ENCODE data around the gene ATP2C1.

DNA sequence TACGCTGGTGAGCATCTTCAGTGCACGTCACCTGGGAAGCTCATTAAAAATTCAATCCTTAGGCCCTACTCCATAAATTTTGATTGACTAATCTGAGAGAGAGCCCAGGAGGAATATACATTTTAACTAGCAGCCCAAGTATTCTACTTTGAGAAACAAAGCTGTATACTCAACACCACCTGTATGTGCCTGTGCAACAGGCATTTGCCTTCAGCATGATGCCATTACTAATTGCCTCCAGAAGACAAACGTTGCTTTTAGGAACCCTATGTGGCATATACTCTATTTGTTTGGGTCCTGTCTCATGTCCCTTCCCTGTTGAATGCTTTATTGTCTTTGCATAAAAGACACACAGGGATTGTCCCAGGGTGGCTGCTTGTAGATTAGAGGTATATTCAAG lies 125.1 kb downstream of the ATP2C1 start:
- TF ChIP-seq TAF1 (IDR thresholded peaks at IDR 0.05; ENCODE audit: control insufficient read depth, extremely low read depth, insufficient read depth, low read length, severe bottlenecking) (no peak), POU5F1 (IDR thresholded peaks at IDR 0.05; ENCODE audit: borderline replicate concordance, low read depth, low read length, partially characterized antibody) (no peak), ZNF324 (CRISPR knock-in tag; IDR thresholded peaks at IDR 0.05) (no peak), FOXM1 (IDR thresholded peaks at IDR 0.05; ENCODE audit: low read depth) (no peak), FOXM1 (CRISPR knock-in tag; IDR thresholded peaks at IDR 0.05; ENCODE audit: low read depth) (no peak), HDAC6 (IDR thresholded peaks at IDR 0.05; ENCODE audit: low read depth, low read length) (no peak)
- TF ChIP-seq, protein P1, sequence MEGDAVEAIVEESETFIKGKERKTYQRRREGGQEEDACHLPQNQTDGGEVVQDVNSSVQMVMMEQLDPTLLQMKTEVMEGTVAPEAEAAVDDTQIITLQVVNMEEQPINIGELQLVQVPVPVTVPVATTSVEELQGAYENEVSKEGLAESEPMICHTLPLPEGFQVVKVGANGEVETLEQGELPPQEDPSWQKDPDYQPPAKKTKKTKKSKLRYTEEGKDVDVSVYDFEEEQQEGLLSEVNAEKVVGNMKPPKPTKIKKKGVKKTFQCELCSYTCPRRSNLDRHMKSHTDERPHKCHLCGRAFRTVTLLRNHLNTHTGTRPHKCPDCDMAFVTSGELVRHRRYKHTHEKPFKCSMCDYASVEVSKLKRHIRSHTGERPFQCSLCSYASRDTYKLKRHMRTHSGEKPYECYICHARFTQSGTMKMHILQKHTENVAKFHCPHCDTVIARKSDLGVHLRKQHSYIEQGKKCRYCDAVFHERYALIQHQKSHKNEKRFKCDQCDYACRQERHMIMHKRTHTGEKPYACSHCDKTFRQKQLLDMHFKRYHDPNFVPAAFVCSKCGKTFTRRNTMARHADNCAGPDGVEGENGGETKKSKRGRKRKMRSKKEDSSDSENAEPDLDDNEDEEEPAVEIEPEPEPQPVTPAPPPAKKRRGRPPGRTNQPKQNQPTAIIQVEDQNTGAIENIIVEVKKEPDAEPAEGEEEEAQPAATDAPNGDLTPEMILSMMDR (IDR thresholded peaks at IDR 0.05 in 2 of 3, conservative IDR thresholded peaks at IDR 0.05 in 1 of 3; ENCODE audit: insufficient read depth in 2 of 3, low read depth in 1 of 3, low read length in 3 of 3): no peak
